C4-2B (cell line): ENCODE measurements around the gene RBM39.

Experiments
- ZFX ChIP-seq: fragments of 450-650 bp; IDR thresholded peaks from 2 replicates; pipeline ENCODE4 v1.6.1; 2017
- TF ChIP-seq, protein P1 (sequence below): fragments of 450-650 bp; conservative IDR thresholded peaks from 2 replicates; pipeline ENCODE4 v1.5.1; 2017; ENCODE audit warnings: mild to moderate bottlenecking

DNA sequence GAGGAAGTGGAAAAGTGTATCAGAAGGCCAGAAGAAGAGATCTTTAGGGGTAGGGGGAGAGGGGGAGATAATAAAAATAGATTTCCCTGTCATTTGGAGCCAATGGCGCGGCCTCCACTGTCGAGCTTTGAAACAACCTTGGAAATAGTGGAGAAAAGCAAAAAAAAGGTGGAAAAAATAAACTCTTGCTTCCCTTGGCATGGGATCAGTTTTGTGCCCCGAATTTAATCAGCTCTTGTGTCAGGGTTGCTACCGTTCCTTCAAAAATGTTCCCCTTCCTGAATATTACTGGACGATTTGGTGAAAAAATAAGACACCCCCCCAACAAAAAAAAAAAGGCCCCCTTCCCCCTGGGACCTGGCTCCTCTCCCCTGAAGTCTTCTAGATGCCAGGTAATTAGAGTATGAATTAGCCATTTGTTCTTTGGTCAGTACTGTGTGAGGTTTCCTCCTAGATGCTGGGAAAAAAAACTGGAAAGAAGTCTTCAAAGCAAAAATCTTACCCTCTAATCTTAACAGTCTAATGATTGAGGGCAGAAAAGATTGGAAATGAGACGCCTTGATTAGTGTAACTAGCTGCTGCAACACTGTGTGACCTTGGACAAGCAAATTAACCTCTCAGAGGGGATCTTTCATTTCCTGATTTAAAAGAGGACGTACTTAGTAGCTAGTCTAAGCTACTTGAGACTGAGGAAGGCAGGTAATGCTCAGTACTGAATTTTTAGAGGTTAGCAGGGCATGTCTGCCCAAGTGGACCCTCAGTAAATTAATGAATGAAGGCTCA lies 872 bp upstream of the RBM39 start:
- TF ChIP-seq, protein P1, sequence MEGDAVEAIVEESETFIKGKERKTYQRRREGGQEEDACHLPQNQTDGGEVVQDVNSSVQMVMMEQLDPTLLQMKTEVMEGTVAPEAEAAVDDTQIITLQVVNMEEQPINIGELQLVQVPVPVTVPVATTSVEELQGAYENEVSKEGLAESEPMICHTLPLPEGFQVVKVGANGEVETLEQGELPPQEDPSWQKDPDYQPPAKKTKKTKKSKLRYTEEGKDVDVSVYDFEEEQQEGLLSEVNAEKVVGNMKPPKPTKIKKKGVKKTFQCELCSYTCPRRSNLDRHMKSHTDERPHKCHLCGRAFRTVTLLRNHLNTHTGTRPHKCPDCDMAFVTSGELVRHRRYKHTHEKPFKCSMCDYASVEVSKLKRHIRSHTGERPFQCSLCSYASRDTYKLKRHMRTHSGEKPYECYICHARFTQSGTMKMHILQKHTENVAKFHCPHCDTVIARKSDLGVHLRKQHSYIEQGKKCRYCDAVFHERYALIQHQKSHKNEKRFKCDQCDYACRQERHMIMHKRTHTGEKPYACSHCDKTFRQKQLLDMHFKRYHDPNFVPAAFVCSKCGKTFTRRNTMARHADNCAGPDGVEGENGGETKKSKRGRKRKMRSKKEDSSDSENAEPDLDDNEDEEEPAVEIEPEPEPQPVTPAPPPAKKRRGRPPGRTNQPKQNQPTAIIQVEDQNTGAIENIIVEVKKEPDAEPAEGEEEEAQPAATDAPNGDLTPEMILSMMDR, result no peak
- no peak for TF ChIP-seq ZFX
